ENCODE results near the gene BPIFA1. TPM values are rescaled to one million over a fixed set of nuclear protein-coding genes. Genes with fewer than 3 reads are reported as not detected.

BPIFA1 gene
- total RNA-seq, 2 experiments from 2014 or later = not detected

DNA sequence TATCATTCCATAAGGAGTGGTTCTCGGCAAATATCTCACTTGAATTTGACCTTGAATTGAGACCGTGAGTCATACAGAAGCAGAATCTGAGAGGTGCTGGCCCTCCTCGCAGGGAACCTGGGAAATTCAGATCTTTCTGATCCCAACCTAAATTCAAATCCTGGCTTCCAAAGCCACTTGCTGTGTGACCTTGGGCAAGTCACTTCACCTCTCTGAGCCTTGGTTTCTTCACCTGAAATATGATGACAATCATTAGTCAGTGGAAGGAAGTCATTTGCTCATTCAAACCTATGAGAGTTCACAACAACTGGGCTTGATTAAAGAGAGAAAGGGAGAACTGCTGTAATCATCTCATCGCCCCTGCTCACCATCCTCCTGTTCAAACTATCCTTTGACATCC, 11.4 kb upstream of the BPIFA1 start:
- H3K36me3 Mint-ChIP-seq (ENCODE audit: low read depth) = no peaks in the 10 kb centered on the region
- H3K4me1 Mint-ChIP-seq = no peaks in the 10 kb centered on the region
- H3K9me3 Mint-ChIP-seq = no peaks in the 10 kb centered on the region
- no peak for DNase-seq
- no peak overlapping the region for H3K27ac Mint-ChIP-seq
- ChIA-PET POLR2A (no interaction called here), CTCF (no interaction called here)
- no peak overlapping the region for H3K4me3 Mint-ChIP-seq
- H3K27me3 Mint-ChIP-seq = peaks cover 16% of the 10 kb centered on the region

DNA sequence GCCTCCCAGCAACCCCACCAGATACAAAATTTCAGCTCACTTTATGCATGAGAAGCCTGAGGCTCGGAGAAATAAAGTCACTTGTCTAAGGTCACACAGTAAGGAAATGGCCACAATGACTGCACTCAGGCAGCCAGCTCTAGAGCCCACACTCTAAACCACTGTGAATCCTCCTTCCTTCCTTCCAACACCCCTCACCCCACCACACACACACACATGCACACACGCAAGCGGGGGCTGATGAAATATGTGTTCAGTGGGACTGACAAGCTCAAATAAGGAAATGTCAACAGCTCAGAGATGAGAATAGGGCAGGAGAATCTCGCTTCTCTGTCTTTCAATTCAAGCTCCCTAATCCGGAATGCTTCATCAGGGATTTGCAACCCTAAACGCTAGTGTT, 6.0 kb upstream of the BPIFA1 start:
- H3K27ac Mint-ChIP-seq = peak overlapping the region; percentile 39
- H3K4me1 Mint-ChIP-seq = peaks cover 17% of the 10 kb centered on the region
- ChIA-PET CTCF (interaction anchor here (0.6 to 1.1 kb wide), 2 partner anchors 9 to 333 kb away, joined by 4 to 5 read pairs; no protein-coding TSS in a partner anchor), POLR2A (no interaction called here)
- H3K36me3 Mint-ChIP-seq (ENCODE audit: low read depth) = no peaks in the 10 kb centered on the region
- H3K9me3 Mint-ChIP-seq = no peaks in the 10 kb centered on the region
- H3K27me3 Mint-ChIP-seq = peaks cover 18% of the 10 kb centered on the region
- no peak overlapping the region for H3K4me3 Mint-ChIP-seq
- DNase-seq = no peak

DNA sequence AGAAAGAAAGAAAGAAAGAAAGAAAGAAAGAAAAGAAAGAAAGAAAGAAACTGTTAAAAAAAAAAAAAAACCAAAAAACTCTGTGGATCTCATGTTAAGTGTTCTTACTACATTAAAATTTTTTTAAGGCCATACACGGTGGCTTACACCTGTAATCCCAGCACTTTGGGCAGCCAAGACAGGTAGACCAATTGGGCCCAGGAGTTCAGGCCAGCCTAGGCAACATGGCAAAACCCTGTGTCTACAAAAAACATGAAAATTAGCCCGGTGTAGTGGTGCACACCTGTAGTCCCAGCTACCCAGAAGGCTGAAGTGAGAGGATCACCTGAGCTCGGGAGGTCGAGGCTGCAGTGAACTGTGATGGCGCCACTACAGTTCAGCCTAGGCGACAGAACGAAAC, 4.6 kb upstream of the BPIFA1 start:
- H3K4me1 Mint-ChIP-seq = peaks cover 17% of the 10 kb centered on the region
- ChIA-PET CTCF (interaction anchor here (0.7 kb wide), 1 partner anchor 91 kb away, joined by 6 read pairs; no protein-coding TSS in a partner anchor), POLR2A (no interaction called here)
- no peak overlapping the region for H3K4me3 Mint-ChIP-seq
- no peaks in the 10 kb centered on the region for H3K36me3 Mint-ChIP-seq (ENCODE audit: low read depth)
- no peak overlapping the region for H3K27ac Mint-ChIP-seq
- no peaks in the 10 kb centered on the region for H3K9me3 Mint-ChIP-seq
- DNase-seq = no peak
- H3K27me3 Mint-ChIP-seq = peaks cover 13% of the 10 kb centered on the region

DNA sequence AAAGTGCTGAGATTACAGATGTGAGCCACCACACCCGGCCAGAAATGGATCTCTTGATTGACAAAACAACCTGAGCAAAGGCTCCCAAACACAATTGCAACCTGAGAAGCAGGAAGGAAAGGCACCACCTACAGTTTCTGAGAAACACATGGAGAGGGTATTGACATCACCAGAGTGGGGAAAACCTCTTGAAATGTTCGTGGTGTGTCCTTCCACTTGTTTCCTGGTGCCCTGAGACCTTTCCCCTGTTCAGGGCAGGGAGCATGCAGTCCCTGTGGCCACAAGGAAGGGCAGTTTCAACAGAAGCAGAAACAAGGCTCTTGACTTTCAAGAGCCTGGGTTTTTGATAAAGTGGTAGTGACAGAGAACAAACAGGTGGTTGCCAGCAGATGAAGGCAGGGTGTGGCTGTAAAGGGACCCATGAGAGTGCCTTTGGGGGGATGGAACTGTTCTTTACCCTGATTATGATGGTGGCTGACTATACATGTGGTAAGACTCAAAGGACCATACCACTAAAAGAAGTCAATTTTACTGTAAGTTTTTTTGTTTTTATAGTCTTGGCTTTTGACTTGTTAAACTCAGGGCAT, 3.2 kb upstream of the BPIFA1 start:
- peaks cover 22% of the 10 kb centered on the region for H3K27me3 Mint-ChIP-seq
- DNase-seq = no peak
- peaks cover 17% of the 10 kb centered on the region for H3K4me1 Mint-ChIP-seq
- ChIA-PET CTCF (no interaction called here), POLR2A (no interaction called here)
- no peak overlapping the region for H3K4me3 Mint-ChIP-seq
- H3K27ac Mint-ChIP-seq = peak overlapping the region; percentile 74
- H3K36me3 Mint-ChIP-seq (ENCODE audit: low read depth) = no peaks in the 10 kb centered on the region
- no peaks in the 10 kb centered on the region for H3K9me3 Mint-ChIP-seq

DNA sequence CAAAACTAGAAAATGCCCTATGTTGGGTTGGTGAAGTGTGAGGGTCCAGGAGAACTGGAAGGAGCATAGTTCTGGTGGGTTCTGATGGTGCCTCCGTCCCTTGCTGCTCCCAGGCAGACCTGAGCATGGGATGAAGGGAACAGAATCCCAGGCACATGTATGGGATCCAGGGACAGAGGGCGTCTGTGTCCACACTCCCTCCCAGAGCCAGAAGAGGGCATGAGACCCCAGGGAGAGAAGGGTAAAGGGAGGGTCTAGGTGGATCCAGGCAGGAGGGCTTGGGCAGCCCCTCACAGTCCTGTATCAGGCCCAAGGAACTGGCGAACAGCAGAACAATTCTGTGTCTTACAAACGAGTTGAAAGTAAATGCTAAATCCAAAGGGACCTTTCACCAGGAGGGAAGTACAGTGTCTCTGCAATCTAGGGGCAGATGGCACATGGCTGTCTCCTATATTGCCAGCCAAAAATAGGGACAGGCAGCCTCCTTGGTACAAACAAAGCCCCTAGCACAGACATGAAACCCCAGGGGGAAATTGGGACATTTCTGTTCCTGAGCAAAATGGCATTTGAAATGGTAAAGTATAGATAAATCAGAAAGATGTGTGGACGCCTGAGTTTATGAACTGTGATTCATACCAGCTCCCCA, 2.5 kb upstream of the BPIFA1 start:
- H3K27me3 Mint-ChIP-seq = peaks cover 22% of the 10 kb centered on the region
- POLR2A ChIA-PET = no interaction called here
- CTCF ChIA-PET = no interaction called here
- no peaks in the 10 kb centered on the region for H3K9me3 Mint-ChIP-seq
- H3K36me3 Mint-ChIP-seq (ENCODE audit: low read depth) = no peaks in the 10 kb centered on the region
- peaks cover 17% of the 10 kb centered on the region for H3K4me1 Mint-ChIP-seq
- H3K27ac Mint-ChIP-seq = no peak overlapping the region
- DNase-seq = no peak
- H3K4me3 Mint-ChIP-seq = no peak overlapping the region

DNA sequence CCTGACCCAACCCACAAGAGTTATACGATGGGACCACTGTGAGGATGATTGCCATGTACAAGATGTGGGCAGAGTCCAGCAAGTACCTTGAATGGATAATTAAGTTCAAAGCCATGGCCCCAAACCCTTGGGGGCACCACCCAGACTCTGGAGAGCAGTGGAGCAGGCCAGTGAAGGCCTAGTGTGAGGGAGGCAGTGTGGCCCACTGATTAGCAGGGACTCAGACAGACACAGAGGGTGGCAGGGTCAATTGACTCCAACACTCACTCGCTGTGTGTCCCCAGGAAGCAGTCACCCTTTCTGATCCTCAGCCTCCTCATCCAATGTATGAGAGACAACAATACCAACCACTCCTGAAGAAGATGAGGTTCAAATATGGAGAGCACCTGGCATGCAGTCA, 1.7 kb upstream of the BPIFA1 start:
- Mint-ChIP-seq H3K9me3 (no peaks in the 10 kb centered on the region), H3K27ac (no peak overlapping the region)
- CTCF ChIA-PET = no interaction called here

DNA sequence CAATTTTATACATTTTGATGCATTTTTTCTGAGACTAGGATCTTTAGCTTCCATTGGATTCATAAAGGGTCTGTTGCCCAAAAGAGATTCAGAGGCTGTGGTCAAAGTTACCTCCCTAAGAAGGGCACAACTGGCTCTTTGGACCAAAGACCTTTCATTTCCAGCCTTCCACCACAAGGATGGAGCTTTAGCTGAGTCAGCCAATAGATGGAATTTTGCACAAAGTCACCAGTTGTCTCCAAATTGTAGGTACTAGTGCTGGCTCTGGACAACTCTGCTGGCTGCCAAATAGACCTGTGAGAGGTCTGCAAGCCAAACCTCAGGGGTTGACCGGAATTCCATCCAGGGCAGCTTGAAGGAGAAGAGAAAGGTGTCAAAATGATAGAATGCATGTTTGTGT, 555 bp downstream of the BPIFA1 start:
- H3K4me1 Mint-ChIP-seq = peaks cover 9% of the 10 kb centered on the region
- H3K27me3 Mint-ChIP-seq = peaks cover 16% of the 10 kb centered on the region
- POLR2A ChIA-PET = no interaction called here
- no peaks in the 10 kb centered on the region for H3K36me3 Mint-ChIP-seq (ENCODE audit: low read depth)
- H3K9me3 Mint-ChIP-seq = no peaks in the 10 kb centered on the region
- no peak overlapping the region for H3K4me3 Mint-ChIP-seq
- no peak for DNase-seq
- CTCF ChIA-PET = no interaction called here
- H3K27ac Mint-ChIP-seq = no peak overlapping the region

More for the DNA sequence above, 1.7 kb upstream of the BPIFA1 start:
- Mint-ChIP-seq H3K4me3 (no peak overlapping the region), H3K4me1 (peaks cover 17% of the 10 kb centered on the region), H3K36me3 (ENCODE audit: low read depth) (no peaks in the 10 kb centered on the region), H3K27me3 (peaks cover 17% of the 10 kb centered on the region)
- DNase-seq = no peak
- POLR2A ChIA-PET = no interaction called here

DNA sequence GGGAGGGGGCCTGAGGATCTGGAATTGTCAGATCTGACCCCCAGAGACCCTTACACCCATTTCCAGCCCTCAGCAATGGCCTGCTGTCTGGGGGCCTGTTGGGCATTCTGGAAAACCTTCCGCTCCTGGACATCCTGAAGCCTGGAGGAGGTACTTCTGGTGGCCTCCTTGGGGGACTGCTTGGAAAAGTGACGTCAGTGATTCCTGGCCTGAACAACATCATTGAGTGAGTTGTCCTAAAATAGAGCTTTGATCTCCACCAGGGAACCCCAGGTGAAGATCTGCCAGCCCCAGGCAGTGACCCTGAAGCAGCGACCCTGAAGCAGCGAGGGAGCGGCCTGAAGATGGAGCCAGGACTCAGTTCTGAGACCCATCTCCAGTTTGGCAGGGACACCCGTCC, 2.2 kb downstream of the BPIFA1 start:
- Mint-ChIP-seq H3K27ac (no peak overlapping the region), H3K4me1 (peaks cover 2% of the 10 kb centered on the region), H3K9me3 (no peaks in the 10 kb centered on the region), H3K4me3 (no peak overlapping the region), H3K27me3 (peaks cover 13% of the 10 kb centered on the region), H3K36me3 (ENCODE audit: low read depth) (no peaks in the 10 kb centered on the region)
- no peak for DNase-seq
- ChIA-PET CTCF (no interaction called here), POLR2A (no interaction called here)

DNA sequence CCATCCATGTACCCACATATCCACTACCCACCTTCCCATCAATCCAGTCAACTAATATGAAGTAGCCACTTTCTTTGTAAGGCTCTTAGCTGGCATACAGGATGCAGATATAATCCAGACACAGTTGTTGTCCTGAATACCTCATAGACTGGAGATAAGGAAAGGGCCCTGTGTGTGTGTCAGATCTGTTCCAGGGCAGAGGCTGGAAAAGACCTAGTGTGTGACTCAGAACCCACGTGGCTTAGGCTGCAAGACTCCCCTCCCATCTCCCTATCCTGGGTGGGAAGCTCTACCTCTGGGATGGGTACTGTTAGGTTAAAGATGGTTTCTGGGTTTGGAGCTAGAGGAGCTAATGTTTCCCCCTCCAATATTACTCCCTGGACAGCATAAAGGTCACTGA, 3.6 kb downstream of the BPIFA1 start:
- Mint-ChIP-seq H3K4me3 (no peak overlapping the region), H3K27me3 (peaks cover 14% of the 10 kb centered on the region), H3K4me1 (no peaks in the 10 kb centered on the region), H3K9me3 (no peaks in the 10 kb centered on the region), H3K27ac (no peak overlapping the region), H3K36me3 (ENCODE audit: low read depth) (no peaks in the 10 kb centered on the region)
- no peak for DNase-seq
- ChIA-PET CTCF (interaction anchor here (1.3 kb wide), 1 partner anchor 11 kb away, joined by 3 read pairs; no protein-coding TSS in a partner anchor), POLR2A (no interaction called here)

DNA sequence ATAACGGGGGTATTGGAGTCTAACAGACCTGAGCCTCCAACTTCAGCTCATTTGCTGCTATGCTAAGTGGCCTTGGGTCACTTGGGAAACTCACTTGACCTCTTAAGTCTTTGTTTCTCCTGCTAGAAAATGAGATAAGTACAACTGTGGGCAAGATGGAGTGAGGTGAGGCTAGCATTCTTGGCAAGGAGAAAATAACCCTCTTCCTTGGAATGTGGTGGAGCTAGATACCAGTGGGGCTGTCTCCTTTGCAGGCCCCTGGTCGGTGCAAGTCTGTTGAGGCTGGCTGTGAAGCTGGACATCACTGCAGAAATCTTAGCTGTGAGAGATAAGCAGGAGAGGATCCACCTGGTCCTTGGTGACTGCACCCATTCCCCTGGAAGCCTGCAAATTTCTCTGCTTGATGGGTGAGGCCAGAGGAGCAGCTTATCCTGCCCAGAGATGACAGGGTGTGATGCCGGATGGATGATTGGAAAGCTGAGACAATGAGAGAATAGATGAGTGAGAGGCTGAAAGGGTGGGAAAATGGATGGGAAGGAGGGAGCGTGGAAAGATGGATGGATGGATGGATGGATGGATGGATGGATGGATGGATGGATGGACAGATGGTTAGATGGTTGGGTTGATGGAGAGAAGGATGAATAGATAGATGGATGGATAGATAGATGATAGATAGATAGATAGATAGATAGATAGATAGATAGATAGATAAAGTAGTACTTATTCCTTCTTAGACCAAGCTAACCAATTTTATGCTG, 4.4 kb downstream of the BPIFA1 start:
- Mint-ChIP-seq H3K27ac (no peak overlapping the region), H3K27me3 (peaks cover 14% of the 10 kb centered on the region), H3K9me3 (no peaks in the 10 kb centered on the region), H3K4me3 (no peak overlapping the region), H3K4me1 (no peaks in the 10 kb centered on the region), H3K36me3 (ENCODE audit: low read depth) (no peaks in the 10 kb centered on the region)
- ChIA-PET POLR2A (no interaction called here), CTCF (interaction anchor here (1.3 kb wide), 1 partner anchor 12 kb away, joined by 3 read pairs; no protein-coding TSS in a partner anchor)
- no peak for DNase-seq

DNA sequence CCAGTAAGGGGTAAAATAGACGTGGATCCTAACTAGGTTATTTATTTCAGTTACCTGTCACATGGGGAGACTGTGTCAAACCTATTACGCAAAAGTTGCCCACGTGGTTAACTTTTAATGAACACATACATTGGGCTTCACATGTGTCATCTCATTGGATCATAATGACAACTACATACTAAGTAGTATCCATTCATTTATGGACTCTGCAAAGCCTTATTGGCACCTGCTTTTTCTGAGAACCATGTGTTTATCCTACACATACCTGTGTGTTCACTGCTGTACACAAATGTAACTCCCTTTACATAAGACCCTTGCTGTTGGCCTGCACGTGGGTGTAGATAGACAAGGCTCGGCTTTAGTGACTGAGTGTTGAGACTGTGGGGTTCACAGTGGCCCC, 5.1 kb downstream of the BPIFA1 start:
- ChIA-PET POLR2A (no interaction called here), CTCF (no interaction called here)
- peaks cover 13% of the 10 kb centered on the region for H3K27me3 Mint-ChIP-seq
- H3K4me3 Mint-ChIP-seq = no peak overlapping the region
- DNase-seq = no peak
- H3K9me3 Mint-ChIP-seq = no peaks in the 10 kb centered on the region
- no peaks in the 10 kb centered on the region for H3K4me1 Mint-ChIP-seq
- H3K36me3 Mint-ChIP-seq (ENCODE audit: low read depth) = no peaks in the 10 kb centered on the region
- no peak overlapping the region for H3K27ac Mint-ChIP-seq

DNA sequence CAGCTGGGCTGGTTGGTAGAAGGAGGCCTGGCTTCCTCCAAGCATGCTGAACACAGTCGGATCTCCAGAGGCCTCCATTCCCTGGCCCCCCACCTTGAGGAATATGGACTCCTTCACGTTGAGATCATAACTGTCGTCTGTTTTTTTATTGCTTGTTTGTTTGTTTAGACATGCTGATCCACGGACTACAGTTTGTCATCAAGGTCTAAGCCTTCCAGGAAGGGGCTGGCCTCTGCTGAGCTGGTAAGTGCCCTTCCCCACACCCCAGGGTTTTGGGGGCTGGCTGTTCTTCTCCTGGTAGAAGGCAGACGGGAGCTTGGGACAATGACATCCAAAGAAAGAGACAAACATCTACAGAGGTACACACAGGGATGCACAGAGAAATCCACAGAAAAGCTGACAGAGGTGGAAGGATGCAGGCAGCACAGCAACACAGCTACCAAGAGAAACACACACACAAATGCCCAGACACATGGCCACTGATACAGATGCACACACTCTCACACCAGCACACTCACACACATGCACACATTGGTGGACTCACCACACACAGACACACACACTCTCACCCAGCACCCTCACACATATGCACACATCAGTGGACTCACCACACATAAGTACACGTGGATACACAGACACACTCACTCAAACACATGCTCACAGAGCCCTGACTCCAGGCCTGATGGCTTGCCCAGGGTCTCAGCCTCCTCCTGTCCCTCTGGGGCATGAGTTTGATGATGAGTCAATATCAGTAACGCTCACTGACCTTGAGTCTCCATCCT, 6.7 kb downstream of the BPIFA1 start:
- no peak for DNase-seq
- Mint-ChIP-seq H3K36me3 (ENCODE audit: low read depth) (no peaks in the 10 kb centered on the region), H3K4me3 (no peak overlapping the region), H3K27ac (no peak overlapping the region), H3K9me3 (no peaks in the 10 kb centered on the region), H3K4me1 (no peaks in the 10 kb centered on the region), H3K27me3 (peaks cover 4% of the 10 kb centered on the region)
- CTCF ChIA-PET = no interaction called here
- POLR2A ChIA-PET = no interaction called here

DNA sequence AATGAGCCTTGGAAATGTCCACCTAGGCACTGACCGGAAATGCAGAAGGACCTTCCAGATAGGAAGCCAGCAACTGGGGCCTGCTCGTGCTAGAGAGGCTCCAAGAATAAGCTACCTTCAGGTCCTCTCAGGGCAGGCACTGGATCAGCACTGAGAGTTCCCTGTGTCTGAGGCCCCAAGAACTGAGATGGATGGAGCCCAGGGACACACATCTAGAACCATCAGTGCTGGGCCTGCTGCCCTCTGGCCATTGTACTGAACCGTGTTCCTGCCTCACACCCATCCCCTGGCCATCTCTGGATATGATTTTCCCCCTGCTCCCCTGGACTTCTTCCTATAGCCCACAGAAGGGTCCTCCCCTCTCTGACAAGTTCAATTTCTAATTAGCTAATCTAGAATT, 10.3 kb downstream of the BPIFA1 start:
- CTCF ChIA-PET = interaction anchor here (0.8 kb wide), 1 partner anchor 11 kb away, joined by 3 read pairs; the partner anchor contains the start of gene BPIFA1
- no peaks in the 10 kb centered on the region for H3K4me1 Mint-ChIP-seq
- no peak for DNase-seq
- H3K27ac Mint-ChIP-seq = no peak overlapping the region
- POLR2A ChIA-PET = no interaction called here
- peaks cover 4% of the 10 kb centered on the region for H3K27me3 Mint-ChIP-seq
- H3K36me3 Mint-ChIP-seq (ENCODE audit: low read depth) = no peaks in the 10 kb centered on the region
- H3K4me3 Mint-ChIP-seq = no peak overlapping the region
- H3K9me3 Mint-ChIP-seq = no peaks in the 10 kb centered on the region
